Small intestine (tissue), 7 donors: ENCODE results near the gene MORN1. TPM values are rescaled to one million over a fixed set of nuclear protein-coding genes. Genes with fewer than 3 reads are reported as not detected.

Source experiments
- DNase-seq, 2 donors: peaks; one replicate each; pipeline versions ENCODE4 v3.0.0 to v3.0.0-alpha.2; 2013
- FAIRE-seq: peaks from 2 replicates; lab custom pipeline; 2012; peaks lifted over from hg19 to GRCh38; lab: Jason Lieb, UNC
- H3K27ac ChIP-seq, 3 donors: one replicate each; pipeline ENCODE4 v1.5.1; 2013; ENCODE audit warnings: low read length in 2 of 3, mild to moderate bottlenecking in 2 of 3, control low read depth in 1 of 3, inconsistent platforms in 1 of 3, low read depth in 1 of 3, moderate library complexity in 1 of 3
- H3K27me3 ChIP-seq, 3 donors: one replicate each; pipeline ENCODE4 v1.6.1; 2013; ENCODE audit warnings: low read length in 3 of 3, inconsistent platforms in 1 of 3; ENCODE audit not compliant: control insufficient read depth in 3 of 3, insufficient read depth in 3 of 3
- H3K36me3 ChIP-seq, 3 donors: one replicate each; pipeline ENCODE4 v1.6.1; 2013; ENCODE audit warnings: low read length in 3 of 3, inconsistent platforms in 1 of 3, low read depth in 1 of 3, mild to moderate bottlenecking in 1 of 3, moderate library complexity in 1 of 3; ENCODE audit not compliant: control insufficient read depth in 3 of 3, insufficient read depth in 2 of 3
- H3K4me1 ChIP-seq, 3 donors: one replicate each; pipeline ENCODE4 v1.6.1; 2013; ENCODE audit warnings: low read length in 2 of 3, inconsistent platforms in 1 of 3, low read depth in 1 of 3, mild to moderate bottlenecking in 1 of 3, moderate library complexity in 1 of 3; ENCODE audit not compliant: control insufficient read depth in 3 of 3, insufficient read depth in 2 of 3
- H3K4me3 ChIP-seq, 3 donors: one replicate each; pipeline ENCODE4 v1.5.1; 2013; ENCODE audit warnings: low read length in 3 of 3, control low read depth in 1 of 3, inconsistent platforms in 1 of 3, low read depth in 1 of 3, mild to moderate bottlenecking in 1 of 3, moderate library complexity in 1 of 3
- H3K9me3 ChIP-seq, 2 donors: one replicate each; pipeline ENCODE4 v1.6.1; 2013; ENCODE audit warnings: low read depth in 1 of 2, low read length in 1 of 2; ENCODE audit not compliant: control insufficient read depth in 2 of 2, insufficient read depth in 1 of 2
- WGBS, 3 donors: extraction: QIAGEN DNeasy Blood & Tissue Kit; methylation state at CpG; one replicate each; pipeline ENCODE4 v1.1.7; 2013; 5-methylcytosine and 5-hydroxymethylcytosine counted together
- polyA plus RNA-seq, 4 donors: library from polyadenylated mRNA; stranded (reverse) in 3 of 4; unstranded in 1 of 4; fragments of 200-250 nt in 3 of 4; fragments of 120-200 nt in 1 of 4; gene quantifications; one replicate each; pipeline versions ENCODE4 v1.2.1 to v1.2.3, GENCODE V29; 2013
- donor health status: healthy with polysubstance abuse.
- donor health status: control.
- donor health status: control.
- donor health status: Bipolar disorder and iron deficiency.
- donor health status: healthy.

The MORN1 gene
- polyA plus RNA-seq, 4 donors = 1.1 to 10.6 (median 2.8) TPM

- WGBS, 3 donors = 28 to 31% (median 31%) methylated on average over 19 to 21 of the region's 21 CpGs
- FAIRE-seq (no peak), DNase-seq (peak; percentile 40 to 79)
- H3K27ac ChIP-seq = peak overlapping the region; percentile 22 to 62 (median 57)
- no peaks in the 10 kb centered on the region for H3K27me3 ChIP-seq
- peaks cover 7 to 38% (median 10%) of the 10 kb centered on the region in 3 donors for H3K36me3 ChIP-seq
- H3K4me3 ChIP-seq = no peak overlapping the region
- no peaks in the 10 kb centered on the region for H3K9me3 ChIP-seq
- H3K4me1 ChIP-seq = peaks cover 0 to 53% (median 3%) of the 10 kb centered on the region in 3 donors
These were observed 79.9 kb downstream of the MORN1 start for GRCh38 chr1:2311184-2312032.

- H3K36me3 ChIP-seq = peaks cover 11 to 46% (median 14%) of the 10 kb centered on the region in 3 donors
- 71 to 77% (median 75%) methylated on average over 25 to 28 of the region's 28 CpGs for WGBS, 3 donors
- H3K27me3 ChIP-seq = no peaks in the 10 kb centered on the region
- H3K4me3 ChIP-seq = no peak overlapping the region
- FAIRE-seq (no peak), DNase-seq (no peak)
- H3K4me1 ChIP-seq = peaks cover 0 to 45% (median 3%) of the 10 kb centered on the region in 3 donors
- no peaks in the 10 kb centered on the region for H3K9me3 ChIP-seq
- peak overlapping the region in 1 of 3 donors; percentile 57 for H3K27ac ChIP-seq
These were observed 80.8 kb downstream of the MORN1 start for GRCh38 chr1:2310332-2311183.

DNA sequence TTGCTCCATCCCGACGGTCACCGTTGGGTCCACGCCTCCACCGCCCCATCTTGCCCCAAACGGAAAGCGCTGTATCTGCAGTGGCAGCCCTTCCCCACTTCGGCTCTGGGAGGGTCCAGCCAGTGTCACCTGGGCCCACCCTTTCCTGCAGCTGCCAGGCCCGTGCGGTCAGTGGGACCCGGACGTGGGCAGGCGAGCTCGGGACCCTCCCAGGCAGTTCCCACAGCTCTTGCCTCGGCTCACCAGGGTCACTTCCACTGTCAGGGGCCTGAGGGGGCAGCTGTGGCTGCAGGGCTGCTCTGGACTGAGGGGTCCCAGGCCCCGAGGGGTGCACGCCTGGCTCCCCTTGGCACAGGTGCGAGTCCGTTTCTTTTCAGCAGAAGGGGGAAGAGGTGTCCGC lies 82.5 kb downstream of the MORN1 start:
- peaks cover 17 to 63% (median 18%) of the 10 kb centered on the region in 3 donors for H3K36me3 ChIP-seq
- no peak overlapping the region for H3K27ac ChIP-seq
- FAIRE-seq (no peak), DNase-seq (no peak)
- no peaks in the 10 kb centered on the region for H3K9me3 ChIP-seq
- H3K4me3 ChIP-seq = no peak overlapping the region
- H3K27me3 ChIP-seq = no peaks in the 10 kb centered on the region
- peaks cover 0 to 35% (median 3%) of the 10 kb centered on the region in 3 donors for H3K4me1 ChIP-seq
- 93 to 97% (median 93%) methylated on average over 19 to 20 of the region's 20 CpGs for WGBS, 3 donors

DNA sequence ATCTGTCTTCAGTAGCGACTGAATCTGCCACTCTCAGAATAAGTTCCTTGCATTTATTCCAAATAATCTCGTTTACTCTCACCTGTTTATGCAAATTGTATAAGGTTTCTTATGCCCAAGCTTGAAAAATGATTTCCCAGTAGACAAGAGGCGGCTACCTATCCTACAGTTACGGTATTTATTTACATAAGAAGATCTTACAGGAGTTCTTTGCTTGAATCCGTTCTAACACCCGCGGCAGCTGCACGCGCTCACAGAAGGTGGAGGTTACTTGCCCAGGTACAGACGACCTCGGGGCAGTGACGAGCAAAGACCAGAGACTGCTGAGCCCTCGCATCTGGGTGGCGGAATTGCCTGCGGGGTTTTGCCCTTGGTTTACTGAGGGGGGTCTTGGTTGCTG lies 83.4 kb downstream of the MORN1 start:
- 90 to 92% (median 91%) methylated on average over 15 of the region's 15 CpGs for WGBS, 3 donors

DNA sequence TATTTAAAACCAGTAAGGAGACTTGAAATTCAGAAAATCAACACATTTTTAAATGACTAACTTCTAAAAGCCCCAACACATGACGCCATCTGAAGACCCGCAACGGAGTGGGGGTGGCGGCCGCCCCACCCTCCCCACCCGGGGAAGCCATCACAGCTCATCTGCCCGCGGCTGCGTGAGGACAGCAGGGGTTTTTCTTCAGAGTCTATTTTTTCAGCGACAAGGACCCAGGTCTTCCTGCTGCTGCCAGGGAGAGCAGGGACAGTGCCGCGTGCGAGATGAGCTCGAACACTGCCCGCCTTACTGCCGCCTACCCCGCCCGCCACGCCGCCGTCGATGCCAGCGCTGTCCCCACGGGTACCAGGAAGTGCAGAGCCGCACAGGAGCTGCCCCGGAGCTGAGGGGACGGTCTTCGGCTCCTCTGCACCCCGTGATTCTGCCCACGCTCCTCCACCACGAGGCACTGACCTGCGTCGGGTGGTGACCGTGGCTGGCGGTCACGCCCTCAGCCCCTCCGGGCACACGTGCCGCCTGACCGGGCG lies 84.2 kb downstream of the MORN1 start:
- no peaks in the 10 kb centered on the region for H3K27me3 ChIP-seq
- DNase-seq (no peak), FAIRE-seq (no peak)
- 95 to 98% (median 97%) methylated on average over 34 to 41 of the region's 41 CpGs for WGBS, 3 donors
- peaks cover 17 to 80% (median 18%) of the 10 kb centered on the region in 3 donors for H3K36me3 ChIP-seq
- no peak overlapping the region for H3K27ac ChIP-seq
- peaks cover 0 to 26% (median under 1%) of the 10 kb centered on the region in 3 donors for H3K4me1 ChIP-seq
- H3K9me3 ChIP-seq = no peaks in the 10 kb centered on the region
- H3K4me3 ChIP-seq = no peak overlapping the region

More for the DNA sequence above, 83.4 kb downstream of the MORN1 start:
- Histone ChIP-seq H3K36me3 (peaks cover 17 to 72% (median 18%) of the 10 kb centered on the region in 3 donors), H3K4me3 (no peak overlapping the region), H3K27ac (no peak overlapping the region), H3K9me3 (no peaks in the 10 kb centered on the region), H3K27me3 (no peaks in the 10 kb centered on the region), H3K4me1 (peaks cover 0 to 29% (median 3%) of the 10 kb centered on the region in 3 donors)
- FAIRE-seq = no peak
- DNase-seq = no peak

DNA sequence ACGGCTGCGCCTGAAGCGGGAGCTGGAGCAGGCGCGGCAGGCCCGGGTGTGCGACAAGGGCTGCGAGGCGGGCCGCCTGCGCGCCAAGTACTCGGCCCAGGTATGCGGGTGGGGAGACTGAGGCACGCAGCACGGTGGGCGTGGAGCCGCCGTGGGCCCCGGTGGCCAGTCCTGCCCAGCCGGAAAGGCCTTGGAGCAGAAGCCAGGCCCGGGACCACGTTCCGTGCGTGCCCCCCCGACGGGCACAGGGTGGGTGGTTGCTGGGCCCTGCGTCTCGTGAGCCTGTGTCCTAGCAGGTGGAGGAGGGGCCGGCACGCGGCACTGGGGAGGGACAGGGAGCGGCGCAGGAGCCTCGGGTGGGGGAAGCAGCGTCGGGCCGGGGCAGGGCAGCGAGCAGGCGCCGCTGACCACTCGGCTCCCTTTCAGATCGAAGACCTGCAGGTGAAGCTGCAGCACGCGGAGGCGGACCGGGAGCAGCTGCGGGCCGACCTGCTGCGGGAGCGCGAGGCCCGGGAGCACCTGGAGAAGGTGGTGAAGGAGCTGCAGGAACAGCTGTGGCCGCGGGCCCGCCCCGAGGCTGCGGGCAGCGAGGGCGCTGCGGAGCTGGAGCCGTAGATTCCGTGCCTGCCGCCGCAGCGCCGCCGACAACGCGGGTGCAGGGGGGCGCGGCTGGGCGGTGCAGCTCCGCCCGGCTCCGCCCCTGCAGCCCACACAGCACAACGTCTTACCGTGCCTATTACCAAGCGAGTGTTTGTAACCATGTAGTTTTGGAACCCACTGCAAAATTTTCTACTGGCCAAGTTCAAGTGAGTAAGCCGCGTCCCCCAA lies 85.0 kb downstream of the MORN1 start:
- H3K27me3 ChIP-seq = no peaks in the 10 kb centered on the region
- H3K36me3 ChIP-seq = peaks cover 17 to 87% (median 18%) of the 10 kb centered on the region in 3 donors
- H3K27ac ChIP-seq = no peak overlapping the region
- FAIRE-seq (no peak), DNase-seq (no peak)
- H3K4me1 ChIP-seq = peaks cover 0 to 23% (median 0%) of the 10 kb centered on the region in 3 donors
- no peak overlapping the region for H3K4me3 ChIP-seq
- WGBS, 3 donors = 91 to 97% (median 94%) methylated on average over 63 to 81 of the region's 81 CpGs
- H3K9me3 ChIP-seq = no peaks in the 10 kb centered on the region

GRCh38 chr1:2304921-2305681 lies 86.3 kb downstream of the MORN1 start:
- Histone ChIP-seq H3K27ac (no peak overlapping the region), H3K36me3 (peaks cover 17 to 88% (median 18%) of the 10 kb centered on the region in 3 donors)

More at GRCh38 chr1:2304921-2305681, 86.3 kb downstream of the MORN1 start:
- no peak for FAIRE-seq
- H3K4me3 ChIP-seq = no peak overlapping the region
- WGBS, 3 donors = 88 to 93% (median 92%) methylated on average over 49 of the region's 49 CpGs
- H3K4me1 ChIP-seq = peaks cover 0 to 23% (median 0%) of the 10 kb centered on the region in 3 donors
- no peak for DNase-seq
- no peaks in the 10 kb centered on the region for H3K27me3 ChIP-seq
- no peaks in the 10 kb centered on the region for H3K9me3 ChIP-seq
